ENCODE results near the gene SRC.

- TF ChIP-seq, protein P1, sequence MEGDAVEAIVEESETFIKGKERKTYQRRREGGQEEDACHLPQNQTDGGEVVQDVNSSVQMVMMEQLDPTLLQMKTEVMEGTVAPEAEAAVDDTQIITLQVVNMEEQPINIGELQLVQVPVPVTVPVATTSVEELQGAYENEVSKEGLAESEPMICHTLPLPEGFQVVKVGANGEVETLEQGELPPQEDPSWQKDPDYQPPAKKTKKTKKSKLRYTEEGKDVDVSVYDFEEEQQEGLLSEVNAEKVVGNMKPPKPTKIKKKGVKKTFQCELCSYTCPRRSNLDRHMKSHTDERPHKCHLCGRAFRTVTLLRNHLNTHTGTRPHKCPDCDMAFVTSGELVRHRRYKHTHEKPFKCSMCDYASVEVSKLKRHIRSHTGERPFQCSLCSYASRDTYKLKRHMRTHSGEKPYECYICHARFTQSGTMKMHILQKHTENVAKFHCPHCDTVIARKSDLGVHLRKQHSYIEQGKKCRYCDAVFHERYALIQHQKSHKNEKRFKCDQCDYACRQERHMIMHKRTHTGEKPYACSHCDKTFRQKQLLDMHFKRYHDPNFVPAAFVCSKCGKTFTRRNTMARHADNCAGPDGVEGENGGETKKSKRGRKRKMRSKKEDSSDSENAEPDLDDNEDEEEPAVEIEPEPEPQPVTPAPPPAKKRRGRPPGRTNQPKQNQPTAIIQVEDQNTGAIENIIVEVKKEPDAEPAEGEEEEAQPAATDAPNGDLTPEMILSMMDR (IDR thresholded peaks at IDR 0.05) = no peak
- no peak for TF ChIP-seq EP300 (IDR thresholded peaks at IDR 0.05)
Observed at GRCh38 chr20:37442547-37442946, 96.6 kb downstream of the SRC start.

Measured in esophagus muscularis mucosa (tissue), 3 donors.